ENCODE measurements around the gene PAX8. TPM values are rescaled to one million over a fixed set of nuclear protein-coding genes. Genes with fewer than 3 reads are reported as not detected.
A peak's percentile ranks its signal among the peaks of the same experiment; 100 is the strongest.

PAX8 gene
- total and polyA plus RNA-seq, 2 donors (not counting 1 experiment from before 2014, with no cell fraction given), result 0.45 to 0.64 TPM

DNA sequence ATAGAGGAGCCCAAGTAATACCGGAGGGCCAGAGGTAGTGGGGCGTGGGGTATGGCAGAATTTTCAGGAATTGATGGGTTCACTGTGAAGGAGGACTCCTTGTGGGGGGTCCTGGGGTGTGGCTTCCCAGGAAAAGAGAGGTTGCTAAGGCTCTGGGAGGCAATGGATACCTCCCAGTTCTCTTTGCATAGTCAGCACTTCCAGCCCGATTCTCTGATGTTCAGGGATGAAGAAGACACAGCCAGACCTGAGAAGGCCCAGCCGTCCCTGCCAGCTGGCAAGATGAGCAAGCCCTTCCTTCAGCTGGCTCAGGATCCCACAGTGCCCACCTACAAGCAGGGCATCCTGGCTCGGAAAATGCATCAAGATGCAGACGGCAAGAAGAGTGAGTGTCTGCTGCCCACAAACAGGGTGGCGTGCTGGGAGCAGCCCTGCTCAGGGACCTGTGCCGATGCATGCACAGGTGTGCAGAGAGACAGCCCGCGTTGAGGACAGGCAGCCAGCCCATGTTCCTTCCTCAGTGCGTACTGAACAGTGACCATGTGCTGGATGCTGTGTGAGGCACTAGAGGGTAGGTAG, 82.7 kb downstream of the PAX8 start:
- ChIA-PET CTCF (interaction anchor here (1.0 to 17.9 kb wide), 3 partner anchors 19 to 672 kb away, joined by 3 to 590 read pairs (median 257); partner anchors contain the start of gene PSD4), POLR2A (interaction anchor here (1.5 kb wide), 1 partner anchor 22 kb away, joined by 7 read pairs; the partner anchor contains the start of gene PSD4)
- Mint-ChIP-seq H3K4me3 (no peak overlapping the region), H3K9me3 (ENCODE audit: insufficient read depth) (no peaks in the 10 kb centered on the region), H3K27me3 (no peaks in the 10 kb centered on the region), H3K27ac (no peak overlapping the region), H3K4me1 (peaks cover 5% of the 10 kb centered on the region)
- H3K36me3 ChIP-seq (replicated peaks in 1 of 2; ENCODE audit: control extremely low read depth in 1 of 2, control insufficient read depth in 1 of 2, extremely low read depth in 1 of 2, insufficient read depth in 2 of 2, low read length in 1 of 2), result peaks cover 15 to 81% of the 10 kb centered on the region in 2 experiments
- no peak overlapping the region for H3K4me3 ChIP-seq (ENCODE audit: control extremely low read depth in 1 of 5, extremely low read depth in 1 of 5, insufficient read depth in 1 of 5, low read depth in 2 of 5, low read length in 4 of 5)
- H3K4me2 ChIP-seq (replicated peaks; ENCODE audit: low read depth, low read length, poor library complexity, severe bottlenecking), result no peak overlapping the region
- H2AFZ ChIP-seq (ENCODE audit: insufficient read depth, low read depth, low read length, poor library complexity, severe bottlenecking), result no peak overlapping the region
- WGBS (ENCODE audit: insufficient coverage), result 87% methylated on average over 11 of the region's 11 CpGs
- peaks cover 9 to 12% of the 10 kb centered on the region in 2 donors for H3K4me1 ChIP-seq (ENCODE audit: control insufficient read depth in 2 of 2, insufficient read depth in 2 of 2, low read length in 2 of 2)
- H3K27ac ChIP-seq (ENCODE audit: low read length in 2 of 2), result no peak overlapping the region
- DNase-seq (no peak), ATAC-seq (ENCODE audit: low read depth) (no peak)
- H3K79me2 ChIP-seq (ENCODE audit: control insufficient read depth, insufficient read depth, low read length), result peaks cover 6% of the 10 kb centered on the region
- peaks cover 76% of the 10 kb centered on the region for H4K20me1 ChIP-seq (ENCODE audit: control insufficient read depth, insufficient read depth, low read length, poor library complexity, severe bottlenecking)
- no peak overlapping the region for H3K9ac ChIP-seq (ENCODE audit: low read length)
- peaks cover 0 to 4% (median 0%) of the 10 kb centered on the region in 3 donors for H3K9me3 ChIP-seq (ENCODE audit: control extremely low read depth in 1 of 3, control insufficient read depth in 2 of 3, insufficient read depth in 1 of 3, low read length in 2 of 3)
- TF ChIP-seq EZH2 (IDR thresholded peaks at IDR 0.05; ENCODE audit: borderline replicate concordance, insufficient read depth, low read depth, low read length, poor library complexity, severe bottlenecking) (no peak), CTCF (IDR thresholded peaks at IDR 0.05) (no peak)
- no peaks in the 10 kb centered on the region for H3K27me3 ChIP-seq (replicated peaks in 1 of 4; ENCODE audit: control extremely low read depth in 1 of 4, control insufficient read depth in 3 of 4, insufficient read depth in 4 of 4, low read length in 3 of 4)
- intact Hi-C loops (cut with micrococcal nuclease), result no loop called here

DNA sequence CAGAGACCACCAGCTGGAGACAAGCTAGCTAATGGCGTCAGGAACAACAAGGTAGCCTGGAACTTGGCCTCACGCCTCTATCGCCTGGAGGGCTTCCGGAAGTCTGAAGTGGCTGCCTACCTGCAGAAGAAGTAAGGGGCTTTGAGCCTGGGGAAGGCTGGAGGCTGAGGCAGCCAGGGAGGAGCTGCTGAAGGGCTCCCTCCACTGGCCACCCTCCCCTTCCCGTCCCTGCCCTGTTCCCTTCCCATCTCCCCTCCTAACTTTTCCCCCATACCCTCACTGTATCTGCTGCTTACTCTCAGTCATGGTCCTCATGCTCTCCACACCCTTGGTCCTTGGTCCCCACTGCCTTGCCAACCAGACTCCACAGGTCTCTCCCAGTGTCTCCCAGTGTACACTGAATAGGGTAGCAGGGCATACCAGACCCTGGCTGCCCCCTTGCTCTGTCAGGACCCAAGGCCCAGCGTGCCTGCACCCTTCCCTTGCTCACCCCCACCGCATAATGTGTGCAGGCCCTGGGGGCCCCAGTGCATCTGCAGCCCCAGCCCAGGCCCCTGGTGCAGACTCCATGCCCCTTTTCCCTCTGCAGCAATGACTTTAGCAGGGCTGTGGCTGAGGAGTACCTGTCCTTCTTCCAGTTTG, 86.1 kb downstream of the PAX8 start:
- Histone ChIP-seq H2AFZ (ENCODE audit: insufficient read depth, low read depth, low read length, poor library complexity, severe bottlenecking) (no peak overlapping the region), H3K4me3 (ENCODE audit: control extremely low read depth in 1 of 5, extremely low read depth in 1 of 5, insufficient read depth in 1 of 5, low read depth in 2 of 5, low read length in 4 of 5) (no peak overlapping the region), H3K9me3 (ENCODE audit: control extremely low read depth in 1 of 3, control insufficient read depth in 2 of 3, insufficient read depth in 1 of 3, low read length in 2 of 3) (peaks cover 0 to under 1% (median 0%) of the 10 kb centered on the region in 3 donors), H3K4me1 (ENCODE audit: control insufficient read depth in 2 of 2, insufficient read depth in 2 of 2, low read length in 2 of 2) (peaks cover 20% of the 10 kb centered on the region in 2 donors), H3K79me2 (ENCODE audit: control insufficient read depth, insufficient read depth, low read length) (peaks cover 27% of the 10 kb centered on the region), H3K4me2 (replicated peaks; ENCODE audit: low read depth, low read length, poor library complexity, severe bottlenecking) (no peak overlapping the region), H3K27ac (ENCODE audit: low read length in 2 of 2) (no peak overlapping the region), H4K20me1 (ENCODE audit: control insufficient read depth, insufficient read depth, low read length, poor library complexity, severe bottlenecking) (peaks cover 64% of the 10 kb centered on the region), H3K36me3 (replicated peaks in 1 of 2; ENCODE audit: control extremely low read depth in 1 of 2, control insufficient read depth in 1 of 2, extremely low read depth in 1 of 2, insufficient read depth in 2 of 2, low read length in 1 of 2) (peaks cover 16 to 74% of the 10 kb centered on the region in 2 experiments), H3K9ac (ENCODE audit: low read length) (no peak overlapping the region), H3K27me3 (replicated peaks in 1 of 4; ENCODE audit: control extremely low read depth in 1 of 4, control insufficient read depth in 3 of 4, insufficient read depth in 4 of 4, low read length in 3 of 4) (no peaks in the 10 kb centered on the region)
- H3K4me1 Mint-ChIP-seq, result peaks cover 27% of the 10 kb centered on the region
- intact Hi-C loops (cut with micrococcal nuclease), result no loop called here
- WGBS (ENCODE audit: insufficient coverage), result 100% methylated on average over 7 of the region's 7 CpGs
- TF ChIP-seq CTCF (IDR thresholded peaks at IDR 0.05) (no peak), EZH2 (IDR thresholded peaks at IDR 0.05; ENCODE audit: borderline replicate concordance, insufficient read depth, low read depth, low read length, poor library complexity, severe bottlenecking) (no peak)
- H3K27ac Mint-ChIP-seq, result peak overlapping the region; percentile 46
- H3K9me3 Mint-ChIP-seq (ENCODE audit: insufficient read depth), result no peaks in the 10 kb centered on the region
- ATAC-seq (ENCODE audit: low read depth), result no peak
- no peak for DNase-seq
- no peak overlapping the region for H3K4me3 Mint-ChIP-seq
- POLR2A ChIA-PET, result no interaction called here
- CTCF ChIA-PET, result interaction anchor here (0.6 to 17.9 kb wide), 2 partner anchors 12 to 55 kb away, joined by 3 to 590 read pairs; no protein-coding TSS in a partner anchor
- H3K27me3 Mint-ChIP-seq, result no peaks in the 10 kb centered on the region
